IMR-90 (cell line): ENCODE results near the gene MFNG. TPM values are rescaled to one million over a fixed set of nuclear protein-coding genes. Genes with fewer than 3 reads are reported as not detected.
A peak's percentile ranks its signal among the peaks of the same experiment; 100 is the strongest.

Experiments used
- ATAC-seq: fragments of 200-7000 bp; cut with Tn5 transposase; 2 replicates; pipeline ENCODE4 v1.9.1; 2020; ENCODE audit warnings: low read depth, mild to moderate bottlenecking, moderate library complexity
- BruUV-seq: library from RNA; stranded (reverse); fragments of 400-500 nt; replicated peaks from 2 replicates; lab custom pipeline; 2021; lab: Mats Ljungman, UMichigan
- CTCF ChIA-PET: fragments of 300-600 bp; formaldehyde crosslinking; extraction: SDS; loops from one replicate; lab custom pipeline; 2021; ENCODE audit warnings: antibody characterized with exemption; lab: Yijun Ruan, JAX
- POLR2A ChIA-PET: fragments of 300-600 bp; sonication (Branson Sonifier 250); formaldehyde crosslinking; loops from one replicate; lab custom pipeline; 2022; ENCODE audit warnings: antibody characterized with exemption; ENCODE audit not compliant: unreplicated experiment; lab: Charles Lee
- DNase-seq: peaks from one replicate; pipeline ENCODE4 v3.0.0; 2013
- H2AFZ ChIP-seq: replicated peaks from 2 replicates; pipeline ENCODE3; 2013; ENCODE audit warnings: low read length, mild to moderate bottlenecking; ENCODE audit not compliant: poor library complexity
- H2AK5ac ChIP-seq: 2 replicates; pipeline ENCODE4 v1.6.1; 2013; ENCODE audit warnings: low read depth, low read length, inconsistent platforms
- H2AK9ac ChIP-seq: replicated peaks from 2 replicates; pipeline ENCODE3; 2013; ENCODE audit warnings: mild to moderate bottlenecking, low read depth, low read length, moderate library complexity; ENCODE audit not compliant: poor library complexity
- H2BK120ac ChIP-seq: 2 replicates; pipeline ENCODE4 v1.6.1; 2013; ENCODE audit warnings: low read depth, low read length, inconsistent platforms
- H2BK15ac ChIP-seq: 3 replicates; pipeline ENCODE4 v1.6.1; 2013; ENCODE audit warnings: low read depth, low read length, inconsistent platforms
- H2BK20ac ChIP-seq: 2 replicates; pipeline ENCODE4 v1.6.1; 2013; ENCODE audit warnings: low read depth, mild to moderate bottlenecking, inconsistent platforms, low read length, moderate library complexity
- H2BK5ac ChIP-seq: 2 replicates; pipeline ENCODE4 v1.6.1; 2013; ENCODE audit warnings: mild to moderate bottlenecking, low read depth, low read length, inconsistent platforms; ENCODE audit not compliant: poor library complexity, severe bottlenecking
- H3K14ac ChIP-seq: replicated peaks from 2 replicates; pipeline ENCODE4 v1.6.1; 2013; ENCODE audit warnings: low read depth, low read length, inconsistent platforms
- H3K18ac ChIP-seq: 2 replicates; pipeline ENCODE4 v1.6.1; 2013; ENCODE audit warnings: low read depth, low read length, control low read depth
- H3K23ac ChIP-seq: 2 replicates; pipeline ENCODE4 v1.6.1; 2013; ENCODE audit warnings: low read depth, low read length, inconsistent platforms
- H3K27ac ChIP-seq: 2 replicates; pipeline ENCODE4 v1.5.1; 2013; ENCODE audit warnings: mild to moderate bottlenecking, control low read depth, low read length; ENCODE audit not compliant: insufficient read depth
- H3K27me3 ChIP-seq: 2 replicates; pipeline ENCODE4 v1.6.1; 2013; ENCODE audit warnings: low read length; ENCODE audit not compliant: control insufficient read depth, insufficient read depth
- H3K36me3 ChIP-seq: 2 replicates; pipeline ENCODE4 v1.6.1; 2013; ENCODE audit warnings: low read length, mixed read lengths; ENCODE audit not compliant: control insufficient read depth, insufficient read depth
- H3K4ac ChIP-seq: 2 replicates; pipeline ENCODE4 v1.6.1; 2013; ENCODE audit warnings: low read depth, low read length, inconsistent platforms
- H3K4me1 ChIP-seq: 2 replicates; pipeline ENCODE4 v1.6.1; 2013; ENCODE audit warnings: low read length, mixed read lengths; ENCODE audit not compliant: control insufficient read depth, insufficient read depth
- H3K4me2 ChIP-seq: 2 replicates; pipeline ENCODE4 v1.6.1; 2013; ENCODE audit warnings: low read depth, mild to moderate bottlenecking, control low read depth, low read length, moderate library complexity
- H3K4me3 ChIP-seq: 2 replicates; pipeline ENCODE4 v1.5.1; 2013; ENCODE audit warnings: low read depth, mild to moderate bottlenecking, control low read depth, low read length, moderate library complexity; ENCODE audit not compliant: insufficient read depth
- H3K56ac ChIP-seq: 2 replicates; pipeline ENCODE4 v1.6.1; 2013; ENCODE audit warnings: low read length, inconsistent platforms; ENCODE audit not compliant: insufficient read depth; ENCODE audit errors: extremely low read depth
- H3K79me1 ChIP-seq, 2 experiments: 2 replicates each; pipeline ENCODE4 v1.6.1; 2013; ENCODE audit warnings: low read length in 2 of 2, inconsistent platforms in 1 of 2, low read depth in 1 of 2
- H3K9ac ChIP-seq: 2 replicates; pipeline ENCODE4 v1.6.1; 2013; ENCODE audit warnings: low read depth, low read length, control low read depth
- H3K9me1 ChIP-seq: 2 replicates; pipeline ENCODE4 v1.6.1; 2013; ENCODE audit warnings: low read length, inconsistent platforms; ENCODE audit not compliant: insufficient read depth
- H3K9me3 ChIP-seq: 2 replicates; pipeline ENCODE4 v1.6.1; 2013; ENCODE audit warnings: low read length; ENCODE audit not compliant: control insufficient read depth, insufficient read depth
- H4K20me1 ChIP-seq: 2 replicates; pipeline ENCODE4 v1.6.1; 2013; ENCODE audit warnings: low read length, inconsistent platforms; ENCODE audit not compliant: insufficient read depth
- H4K5ac ChIP-seq: 2 replicates; pipeline ENCODE4 v1.6.1; 2013; ENCODE audit warnings: mild to moderate bottlenecking, low read depth, low read length, control low read depth
- H4K8ac ChIP-seq, 2 experiments: 2 replicates each; pipeline ENCODE4 v1.6.1; 2013; ENCODE audit warnings: low read depth in 2 of 2, low read length in 2 of 2, control low read depth in 1 of 2, inconsistent platforms in 1 of 2
- H4K91ac ChIP-seq: 2 replicates; pipeline ENCODE4 v1.6.1; 2013; ENCODE audit warnings: low read depth, low read length, inconsistent platforms; ENCODE audit not compliant: insufficient read depth
- BHLHE40 ChIP-seq: fragments of 150-350 bp; IDR thresholded peaks from 2 replicates; pipeline ENCODE4 v1.6.1; 2016; ENCODE audit warnings: mild to moderate bottlenecking, low read depth, low read length
- CEBPB ChIP-seq: IDR thresholded peaks from 2 replicates; pipeline ENCODE4 v1.6.1; 2012; ENCODE audit warnings: low read depth, low read length, improper control_type of control experiment
- CHD1 ChIP-seq: IDR thresholded peaks from 2 replicates; pipeline ENCODE4 v1.6.1; 2012; ENCODE audit warnings: low read depth, low read length, improper control_type of control experiment
- CTCF ChIP-seq: conservative IDR thresholded peaks from 2 replicates; pipeline ENCODE4 v1.5.1; 2012; ENCODE audit warnings: mild to moderate bottlenecking, low read depth, low read length, improper control_type of control experiment
- ELK1 ChIP-seq: fragments of 150-350 bp; IDR thresholded peaks from 2 replicates; pipeline ENCODE4 v1.6.1; 2016; ENCODE audit warnings: low read depth, mild to moderate bottlenecking, low read length, moderate library complexity, borderline replicate concordance
- FOS ChIP-seq: fragments of 150-350 bp; IDR thresholded peaks from 2 replicates; pipeline ENCODE4 v1.6.1; 2016; ENCODE audit warnings: low read depth, low read length
- MAFK ChIP-seq: IDR thresholded peaks from 2 replicates; pipeline ENCODE4 v1.6.1; 2012; ENCODE audit warnings: low read depth, low read length, improper control_type of control experiment
- MAZ ChIP-seq: IDR thresholded peaks from 2 replicates; pipeline ENCODE4 v1.6.1; 2012; ENCODE audit warnings: low read depth, mild to moderate bottlenecking, low read length, improper control_type of control experiment, moderate library complexity, borderline replicate concordance
- MXI1 ChIP-seq: IDR thresholded peaks from 2 replicates; pipeline ENCODE4 v1.6.1; 2012; ENCODE audit warnings: low read depth, mild to moderate bottlenecking, low read length, moderate library complexity, borderline replicate concordance
- NFE2L2 ChIP-seq: fragments of 150-350 bp; IDR thresholded peaks from 2 replicates; pipeline ENCODE4 v1.6.1; 2016; ENCODE audit warnings: low read depth, mild to moderate bottlenecking, low read length
- POLR2A ChIP-seq: IDR thresholded peaks from 2 replicates; pipeline ENCODE4 v1.6.1; 2012; ENCODE audit warnings: mild to moderate bottlenecking, low read depth, low read length
- RAD21 ChIP-seq: IDR thresholded peaks from 2 replicates; pipeline ENCODE4 v1.6.1; 2012; ENCODE audit warnings: low read length, improper control_type of control experiment
- RCOR1 ChIP-seq: IDR thresholded peaks from 2 replicates; pipeline ENCODE4 v1.6.1; 2012; ENCODE audit warnings: mild to moderate bottlenecking, low read length, improper control_type of control experiment; ENCODE audit not compliant: insufficient replicate concordance
- RFX5 ChIP-seq: IDR thresholded peaks from 2 replicates; pipeline ENCODE4 v1.8.0; 2012; ENCODE audit warnings: low read depth, mild to moderate bottlenecking, low read length, moderate library complexity
- SMC3 ChIP-seq: fragments of 150-350 bp; IDR thresholded peaks from 2 replicates; pipeline ENCODE4 v1.6.1; 2016; ENCODE audit warnings: low read depth, mild to moderate bottlenecking, antibody characterized with exemption, low read length, moderate library complexity
- USF2 ChIP-seq: fragments of 150-350 bp; IDR thresholded peaks from 2 replicates; pipeline ENCODE4 v1.6.1; 2017; ENCODE audit warnings: mild to moderate bottlenecking, antibody characterized with exemption, low read length, low read depth
- WGBS, 2 experiments: methylation state at CpG; one replicate each; pipeline versions ENCODE4 v1.1.5 to v1.1.7; 2013; ENCODE audit warnings: missing lambda C conversion rate in 2 of 2; ENCODE audit not compliant: insufficient read length in 1 of 2; ENCODE audit errors: extremely low coverage in 2 of 2; 5-methylcytosine and 5-hydroxymethylcytosine counted together
- dilution Hi-C: fragments of 300-500 bp; cut with HindIII; formaldehyde crosslinking; loops from one replicate; pipeline ENCODE4 v1.14.3; 2018; ENCODE audit warnings: low sequenced_read_pairs; ENCODE audit not compliant: unreplicated experiment
- in situ Hi-C: fragments of 300-500 bp; cut with MboI; formaldehyde crosslinking; loops from 3 replicates; pipeline ENCODE4 v1.14.3; 2019; ENCODE audit warnings: low sequenced_read_pairs, inconsistent platforms, mixed read lengths
- intact Hi-C: fragments of 100-400 bp; cut with micrococcal nuclease; formaldehyde crosslinking; loops from 2 replicates; pipeline ENCODE4 v1.10.0; 2022
- polyA plus RNA-seq, 3 experiments: library from polyadenylated mRNA; depleted of rRNA; stranded (reverse); fragments of >200 nt; gene quantifications; 2 replicates each; pipeline ENCODE4 v1.2.3, GENCODE V29; 2012; ENCODE audit warnings: low replicate concordance in 1 of 3
- total RNA-seq: library from RNA; depleted of rRNA; stranded (reverse); fragments of >200 nt; gene quantifications from 2 replicates; pipeline ENCODE4 v1.2.3, GENCODE V29; 2012

MFNG gene
- total and polyA plus RNA-seq, 2 of the 4 experiments (the other 2 are of a cell fraction) = 0.15 TPM; not detected in 1

GRCh38 chr22:37470087-37470445 lies 16.1 kb downstream of the MFNG start:
- Histone ChIP-seq H4K5ac (no peak overlapping the region), H3K36me3 (no peaks in the 10 kb centered on the region), H3K4me2 (no peak overlapping the region), H3K9me1 (no peaks in the 10 kb centered on the region), H2AK9ac (no peak overlapping the region), H3K4me3 (no peak overlapping the region), H3K27me3 (peaks cover 79% of the 10 kb centered on the region), H3K23ac (no peak overlapping the region), H3K79me1 (no peaks in the 10 kb centered on the region), H2AFZ (no peak overlapping the region), H2BK15ac (no peak overlapping the region), H3K14ac (no peak overlapping the region), H2AK5ac (no peak overlapping the region), H2BK20ac (no peak overlapping the region), H2BK5ac (no peak overlapping the region), H4K8ac (no peak overlapping the region), H3K9ac (no peak overlapping the region), H2BK120ac (no peak overlapping the region), H3K18ac (no peak overlapping the region), H3K56ac (no peak overlapping the region), H3K4ac (no peak overlapping the region), H4K91ac (no peak overlapping the region), H3K4me1 (no peaks in the 10 kb centered on the region), H3K9me3 (no peaks in the 10 kb centered on the region), H4K20me1 (no peaks in the 10 kb centered on the region; the same call in 1 of the 2 replicates), H3K27ac (no peak overlapping the region)
- in situ Hi-C loops = no loop called here
- dilution Hi-C loops = no loop called here
- ChIA-PET POLR2A (no interaction called here), CTCF (no interaction called here)
- 67% methylated on average over 1 of the region's 5 CpGs; no CpG with 5 or more reads in 1 of the 2 experiments for WGBS, 2 experiments
- no TSS peak for BruUV-seq
- DNase-seq (no peak), ATAC-seq (peak; percentile 17; the same call in 1 of the 2 replicates)
- intact Hi-C loops = no loop called here
- TF ChIP-seq RFX5 (no peak), USF2 (no peak), NFE2L2 (no peak), SMC3 (no peak), ELK1 (no peak), RAD21 (no peak), MXI1 (no peak), CHD1 (no peak), RCOR1 (no peak), POLR2A (no peak), FOS (no peak), MAZ (no peak), CTCF (no peak), CEBPB (no peak), MAFK (no peak), BHLHE40 (no peak)
